Left lung (tissue), 10 donors: Measurements from ENCODE around the gene UBE2C. TPM values are rescaled to one million over a fixed set of nuclear protein-coding genes. Genes with fewer than 3 reads are reported as not detected.

Source experiments
- ATAC-seq: fragments of 200-7000 bp; cut with Tn5 transposase; one replicate; pipeline ENCODE4 v1.9.1; 2020; ENCODE audit warnings: moderate library complexity
- DNase-seq, 4 donors: peaks; one replicate each; pipeline ENCODE4 v3.0.0-alpha.2; 2013 to 2020
- H3K27ac ChIP-seq, 2 donors: fragments of 200-600 bp; sonication (generic) in 1 of 2; one replicate each; pipeline versions ENCODE4 v1.5.0 to v1.8.0; 2020 to 2021
- H3K27me3 ChIP-seq, 2 donors: fragments of 200-600 bp; sonication (generic) in 1 of 2; one replicate each; pipeline versions ENCODE4 v1.5.0 to v1.8.0; 2020 to 2021
- H3K36me3 ChIP-seq, 2 donors: fragments of 200-600 bp; sonication (generic) in 1 of 2; one replicate each; pipeline versions ENCODE4 v1.5.0 to v1.8.0; 2020 to 2021
- H3K4me1 ChIP-seq, 2 donors: fragments of 200-600 bp; one replicate each; pipeline ENCODE4 v1.8.0; 2021
- H3K4me3 ChIP-seq, 2 donors: fragments of 200-600 bp; sonication (generic) in 1 of 2; one replicate each; pipeline versions ENCODE4 v1.5.0 to v1.8.0; 2020 to 2021; ENCODE audit warnings: mild to moderate bottlenecking in 1 of 2
- H3K9me3 ChIP-seq, 2 donors: fragments of 200-600 bp; sonication (generic) in 1 of 2; one replicate each; pipeline versions ENCODE4 v1.5.0 to v1.8.0; 2020 to 2021
- CTCF ChIP-seq, 2 donors: fragments of 200-600 bp; sonication (generic) in 1 of 2; IDR thresholded peaks; one replicate each; pipeline versions ENCODE4 v1.5.0 to v1.8.0; 2021; ENCODE audit warnings: antibody characterized with exemption in 2 of 2
- intact Hi-C, 2 donors: fragments of 100-400 bp; cut with DNase I; formaldehyde crosslinking; loops; one replicate each; pipeline versions ENCODE4 v1.11.2 to v1.14.2; 2022
- polyA plus RNA-seq, 6 donors: library from polyadenylated mRNA; unstranded; fragments of 120-200 nt; gene quantifications; one replicate each; pipeline ENCODE4 v1.2.1, GENCODE V29; 2013; ENCODE audit not compliant: insufficient read length in 6 of 6
- total RNA-seq, 2 donors: library from RNA; stranded (reverse); fragmentation: NEBNext Ultra II Directional; extraction: Animal tissue kit (Norgen Biotek cat#: 25700); gene quantifications; one replicate each; pipeline ENCODE4 v1.2.1, GENCODE V29; 2021
- donor health status: DM: no; HTN: yes; CAD: no.
- donor health status: DM: no; HTN: no; CAD: no.

UBE2C gene
- total and polyA plus RNA-seq, 8 donors: 5.9 to 99.2 (median 49.8) TPM

DNA sequence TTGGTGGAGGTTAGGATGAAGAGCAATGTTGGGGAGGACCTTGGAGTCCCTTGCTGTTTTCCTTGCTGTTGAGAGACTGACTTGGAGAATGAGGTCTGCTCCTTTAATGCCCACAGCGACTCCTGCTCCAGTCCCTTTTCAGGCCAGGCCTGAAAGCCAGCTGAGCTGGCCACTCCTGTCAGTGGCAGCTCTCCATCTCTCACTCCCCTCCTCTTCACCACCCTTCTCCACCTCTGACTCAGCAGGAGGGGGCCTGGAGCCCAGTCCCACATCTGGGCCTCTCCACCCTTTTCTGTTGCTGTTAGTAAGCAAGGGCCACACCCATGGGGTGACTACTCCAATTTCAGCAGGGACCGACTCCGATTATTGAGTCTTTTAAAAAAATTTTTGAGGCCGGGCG lies 23.4 kb downstream of the UBE2C start:
- peaks cover 0 to 20% of the 10 kb centered on the region in 2 donors for H3K36me3 ChIP-seq

GRCh38 chr20:45836841-45837240 lies 24.4 kb downstream of the UBE2C start:
- ATAC-seq (no peak), DNase-seq (no peak)
- H3K36me3 ChIP-seq: peaks cover 0 to 31% of the 10 kb centered on the region in 2 donors
- H3K4me1 ChIP-seq: peaks cover 20 to 49% of the 10 kb centered on the region in 2 donors
- TF ChIP-seq CTCF (IDR thresholded peaks at IDR 0.05): no peak
- no peaks in the 10 kb centered on the region for H3K9me3 ChIP-seq
- no peak overlapping the region for H3K4me3 ChIP-seq
- intact Hi-C loops: no loop called here
- H3K27me3 ChIP-seq: no peaks in the 10 kb centered on the region
- no peak overlapping the region for H3K27ac ChIP-seq

More for the DNA sequence above, 23.4 kb downstream of the UBE2C start:
- ATAC-seq: no peak
- Histone ChIP-seq H3K9me3 (no peaks in the 10 kb centered on the region), H3K4me1 (peaks cover 20 to 47% of the 10 kb centered on the region in 2 donors), H3K4me3 (peak overlapping the region in 1 of 2 donors; percentile 73), H3K27ac (peak overlapping the region in 1 of 2 donors; percentile 88), H3K27me3 (no peaks in the 10 kb centered on the region)
- intact Hi-C loops: no loop called here
- no peak for TF ChIP-seq CTCF (IDR thresholded peaks at IDR 0.05)
- DNase-seq: no peak

DNA sequence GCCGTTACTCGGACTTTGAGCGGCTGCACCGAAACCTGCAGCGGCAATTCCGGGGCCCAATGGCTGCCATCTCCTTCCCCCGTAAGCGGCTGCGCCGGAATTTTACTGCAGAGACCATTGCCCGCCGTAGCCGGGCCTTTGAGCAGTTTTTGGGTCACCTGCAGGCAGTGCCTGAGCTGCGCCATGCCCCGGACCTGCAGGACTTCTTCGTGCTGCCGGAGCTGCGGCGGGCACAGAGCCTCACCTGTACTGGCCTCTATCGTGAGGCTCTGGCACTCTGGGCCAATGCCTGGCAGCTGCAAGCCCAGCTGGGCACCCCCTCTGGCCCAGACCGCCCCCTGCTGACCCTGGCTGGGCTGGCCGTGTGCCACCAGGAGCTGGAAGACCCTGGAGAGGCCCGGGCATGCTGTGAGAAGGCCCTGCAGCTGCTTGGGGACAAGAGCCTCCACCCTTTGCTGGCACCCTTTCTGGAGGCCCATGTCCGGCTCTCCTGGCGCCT lies 28.3 kb downstream of the UBE2C start:
- H3K36me3 ChIP-seq: peaks cover 0 to 70% of the 10 kb centered on the region in 2 donors

GRCh38 chr20:45841407-45842129 lies 29.1 kb downstream of the UBE2C start:
- DNase-seq (no peak), ATAC-seq (no peak)
- no peaks in the 10 kb centered on the region for H3K27me3 ChIP-seq
- peaks cover 0 to 21% of the 10 kb centered on the region in 2 donors for H3K4me1 ChIP-seq
- H3K4me3 ChIP-seq: no peak overlapping the region
- no peaks in the 10 kb centered on the region for H3K9me3 ChIP-seq
- no peak for TF ChIP-seq CTCF (IDR thresholded peaks at IDR 0.05)
- intact Hi-C loops: no loop called here
- peaks cover 0 to 78% of the 10 kb centered on the region in 2 donors for H3K36me3 ChIP-seq
- peak overlapping the region in 1 of 2 donors; percentile 7 for H3K27ac ChIP-seq

More for the DNA sequence above, 28.3 kb downstream of the UBE2C start:
- no peak overlapping the region for H3K4me3 ChIP-seq
- H3K27ac ChIP-seq: no peak overlapping the region
- ATAC-seq: no peak
- no peaks in the 10 kb centered on the region for H3K9me3 ChIP-seq
- DNase-seq: no peak
- TF ChIP-seq CTCF (IDR thresholded peaks at IDR 0.05): no peak
- H3K27me3 ChIP-seq: no peaks in the 10 kb centered on the region
- intact Hi-C loops: no loop called here
- peaks cover 2 to 23% of the 10 kb centered on the region in 2 donors for H3K4me1 ChIP-seq

DNA sequence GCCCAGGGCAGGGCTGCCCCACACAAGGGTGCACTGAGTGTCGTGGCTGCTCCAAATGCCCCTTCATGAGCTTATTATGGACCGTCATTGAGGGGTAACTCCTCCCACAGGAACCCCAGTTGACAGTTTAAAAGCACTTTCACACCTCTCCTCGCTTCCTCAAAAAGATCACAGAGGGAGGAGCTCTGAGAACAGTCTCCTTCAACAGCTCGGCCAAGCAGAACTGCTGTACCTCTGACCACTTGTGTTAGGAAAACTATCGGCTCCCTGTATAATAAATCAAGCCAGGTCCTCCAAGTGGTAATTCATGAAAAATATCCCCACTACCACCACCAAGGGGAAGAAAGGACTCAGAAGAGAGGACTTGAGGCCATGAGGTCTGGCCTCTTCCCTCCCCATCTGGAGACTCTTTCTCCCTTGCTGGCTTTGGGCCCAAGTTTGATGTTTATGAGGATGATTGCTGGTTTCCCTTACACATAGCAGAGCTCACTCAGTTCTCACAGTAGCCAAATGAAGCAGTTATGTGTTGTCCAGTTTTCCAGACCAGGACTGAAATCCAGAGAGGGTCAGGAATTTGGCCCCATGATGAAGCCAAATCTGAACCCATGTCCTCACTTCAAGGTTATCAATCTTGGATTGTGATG lies 29.8 kb downstream of the UBE2C start:
- Histone ChIP-seq H3K27ac (peak overlapping the region in 1 of 2 donors; percentile 7), H3K36me3 (peaks cover 0 to 85% of the 10 kb centered on the region in 2 donors), H3K9me3 (no peaks in the 10 kb centered on the region), H3K27me3 (no peaks in the 10 kb centered on the region), H3K4me1 (peaks cover 0 to 18% of the 10 kb centered on the region in 2 donors), H3K4me3 (no peak overlapping the region)
- ATAC-seq: peak; percentile 16
- no peak for DNase-seq
- no peak for TF ChIP-seq CTCF (IDR thresholded peaks at IDR 0.05)
- intact Hi-C loops: no loop called here
